ENCODE results near the gene SMPD3. TPM values are rescaled to one million over a fixed set of nuclear protein-coding genes. Genes with fewer than 3 reads are reported as not detected.

SMPD3 gene
- total RNA-seq, 4 donors from 2014 or later = 0.33 to 2.4 (median 1.3) TPM

- peaks cover 0 to 2% of the 10 kb centered on the region in 2 donors for H3K36me3 ChIP-seq
- H3K27me3 ChIP-seq = no peaks in the 10 kb centered on the region
- H3K4me3 ChIP-seq (replicated peaks in 1 of 3) = no peak overlapping the region
- no peak overlapping the region for H3K27ac ChIP-seq
- 95 to 98% methylated on average over 7 of the region's 7 CpGs for WGBS, 2 donors
- no peaks in the 10 kb centered on the region for H3K9me3 ChIP-seq
- H3K4me1 ChIP-seq = peaks cover 53 to 56% of the 10 kb centered on the region in 2 donors
- intact Hi-C loops (cut with DNase I) = no loop called here
- no peak for TF ChIP-seq CTCF (IDR thresholded peaks at IDR 0.05)
- no peak for TF ChIP-seq POLR2A (IDR thresholded peaks at IDR 0.05)
- DNase-seq = no peak
These were observed 105.7 kb downstream of the SMPD3 start for GRCh38 chr16:68342620-68343019.

GRCh38 chr16:68339214-68339613 is 109.1 kb downstream of the SMPD3 start:
- DNase-seq = no peak
- H3K9me3 ChIP-seq = no peaks in the 10 kb centered on the region
- intact Hi-C loops (cut with DNase I) = no loop called here
- peaks cover 34 to 49% of the 10 kb centered on the region in 2 donors for H3K4me1 ChIP-seq
- no peak for TF ChIP-seq POLR2A (IDR thresholded peaks at IDR 0.05)
- no peak for TF ChIP-seq CTCF (IDR thresholded peaks at IDR 0.05)
- H3K27ac ChIP-seq = peak overlapping the region in 1 of 3 donors; percentile 51
- no peak overlapping the region for H3K4me3 ChIP-seq (replicated peaks in 1 of 3)
- no peaks in the 10 kb centered on the region for H3K27me3 ChIP-seq
- WGBS, 2 donors = 88 to 89% methylated on average over 13 of the region's 13 CpGs
- peaks cover 0 to 5% of the 10 kb centered on the region in 2 donors for H3K36me3 ChIP-seq

GRCh38 chr16:68338326-68339119 is 109.8 kb downstream of the SMPD3 start:
- intact Hi-C loops (cut with DNase I) = no loop called here
- H3K36me3 ChIP-seq = peaks cover 0 to 5% of the 10 kb centered on the region in 2 donors

DNA sequence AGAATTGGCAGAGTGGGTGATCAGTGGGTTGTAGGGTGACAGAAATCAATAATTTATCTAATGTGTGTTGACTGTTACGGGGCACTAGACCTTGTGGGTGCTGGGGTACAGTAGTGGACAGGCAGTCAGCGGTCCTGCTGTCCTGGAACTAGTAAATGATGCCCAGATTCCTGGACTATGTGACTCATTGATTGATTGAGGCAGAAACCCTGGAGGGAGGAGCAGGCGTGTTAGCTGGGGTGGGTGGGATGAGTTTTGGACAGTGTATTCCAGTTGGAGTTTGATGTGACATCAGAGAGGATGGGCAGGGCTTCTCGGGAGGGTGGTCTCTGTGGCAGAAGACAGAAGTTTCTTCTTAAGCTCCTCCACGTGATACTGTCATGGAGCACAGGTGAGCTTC is 113.1 kb downstream of the SMPD3 start:
- DNase-seq = no peak
- Histone ChIP-seq H3K36me3 (peaks cover 0 to 5% of the 10 kb centered on the region in 2 donors), H3K4me1 (peaks cover 40 to 68% of the 10 kb centered on the region in 2 donors), H3K27me3 (no peaks in the 10 kb centered on the region), H3K27ac (no peak overlapping the region), H3K9me3 (no peaks in the 10 kb centered on the region), H3K4me3 (replicated peaks in 1 of 3) (no peak overlapping the region)
- 91 to 95% methylated on average over 5 of the region's 5 CpGs for WGBS, 2 donors
- TF ChIP-seq POLR2A (IDR thresholded peaks at IDR 0.05) (no peak), CTCF (IDR thresholded peaks at IDR 0.05) (no peak)
- intact Hi-C loops (cut with DNase I) = no loop called here

More at GRCh38 chr16:68338326-68339119, 109.8 kb downstream of the SMPD3 start:
- Histone ChIP-seq H3K4me1 (peaks cover 39 to 56% of the 10 kb centered on the region in 2 donors), H3K9me3 (no peaks in the 10 kb centered on the region), H3K27ac (peak overlapping the region in 2 of 3 donors; percentile 1 to 51), H3K27me3 (no peaks in the 10 kb centered on the region), H3K4me3 (replicated peaks in 1 of 3) (no peak overlapping the region)
- peak; percentile 76 to 77 for DNase-seq
- 55 to 61% methylated on average over 16 of the region's 16 CpGs for WGBS, 2 donors
- TF ChIP-seq POLR2A (IDR thresholded peaks at IDR 0.05) (no peak), CTCF (IDR thresholded peaks at IDR 0.05) (no peak)
